Keratinocyte (primary cell): ENCODE data around the gene CLBA1. TPM values are rescaled to one million over a fixed set of nuclear protein-coding genes. Genes with fewer than 3 reads are reported as not detected.
"Not testable (repeated sequence)": the region's sequence is repeated elsewhere in the genome, so short reads cannot be mapped to it uniquely, and the experiment has no call there.

Source experiments
- DNase-seq: peaks from one replicate; pipeline ENCODE4 v3.0.0-alpha.2; 2011; ENCODE audit warnings: low read depth, missing footprints, low spot score
- FAIRE-seq: peaks from 2 replicates; lab custom pipeline; 2011; peaks lifted over from hg19 to GRCh38; lab: Jason Lieb, UNC
- H2AFZ ChIP-seq: 2 replicates; pipeline ENCODE4 v1.6.0; 2012; ENCODE audit warnings: low read length, control low read depth, inconsistent platforms; ENCODE audit not compliant: control insufficient read depth
- H3K27ac ChIP-seq: 2 replicates; pipeline ENCODE4 v1.5.1; 2011; ENCODE audit warnings: low read length; ENCODE audit not compliant: control insufficient read depth, insufficient read depth
- H3K27me3 ChIP-seq: 3 replicates; pipeline ENCODE4 v1.6.0; 2011; ENCODE audit warnings: low read length; ENCODE audit not compliant: control insufficient read depth, insufficient read depth; ENCODE audit errors: extremely low read depth
- H3K36me3 ChIP-seq, 2 experiments: 2 replicates in 1 of 2; 3 replicates in 1 of 2; pipeline ENCODE4 v1.5.1; 2011; ENCODE audit warnings: low read length in 2 of 2, mild to moderate bottlenecking in 1 of 2; ENCODE audit not compliant: control insufficient read depth in 2 of 2, insufficient read depth in 2 of 2; ENCODE audit errors: extremely low read depth in 1 of 2
- H3K4me1 ChIP-seq: 3 replicates; pipeline ENCODE4 v1.5.1; 2011; ENCODE audit warnings: low read length; ENCODE audit not compliant: control insufficient read depth, insufficient read depth; ENCODE audit errors: extremely low read depth
- H3K4me2 ChIP-seq: 3 replicates; pipeline ENCODE4 v1.6.0; 2011; ENCODE audit warnings: low read depth, low read length; ENCODE audit not compliant: control insufficient read depth, insufficient read depth; ENCODE audit errors: extremely low read depth
- H3K4me3 ChIP-seq, 3 experiments: fragments of 200-600 bp in 1 of 3; sonication (generic) in 1 of 3; 2 replicates in 2 of 3; 3 replicates in 1 of 3; pipeline ENCODE4 v1.5.1; 2011 to 2016; ENCODE audit warnings: low read length in 3 of 3, mild to moderate bottlenecking in 3 of 3, control low read depth in 2 of 3, inconsistent platforms in 1 of 3, low read depth in 1 of 3, mixed read lengths in 1 of 3, mixed run types in 1 of 3, moderate library complexity in 1 of 3; ENCODE audit not compliant: control insufficient read depth in 2 of 3, insufficient read depth in 2 of 3; ENCODE audit errors: extremely low read depth in 1 of 3
- H3K79me2 ChIP-seq: 2 replicates; pipeline ENCODE4 v1.6.0; 2012; ENCODE audit warnings: low read length; ENCODE audit not compliant: control insufficient read depth, insufficient read depth
- H3K9ac ChIP-seq: 3 replicates; pipeline ENCODE4 v1.6.0; 2011; ENCODE audit warnings: low read length; ENCODE audit not compliant: control insufficient read depth, insufficient read depth; ENCODE audit errors: extremely low read depth
- H3K9me1 ChIP-seq: 3 replicates; pipeline ENCODE4 v1.6.0; 2011; ENCODE audit warnings: low read length; ENCODE audit not compliant: control insufficient read depth, insufficient read depth; ENCODE audit errors: extremely low read depth
- H3K9me3 ChIP-seq: 2 replicates; pipeline ENCODE4 v1.5.1; 2012; ENCODE audit warnings: low read depth, low read length; ENCODE audit not compliant: control insufficient read depth
- H4K20me1 ChIP-seq: 3 replicates; pipeline ENCODE4 v1.6.0; 2011; ENCODE audit warnings: low read length; ENCODE audit not compliant: control insufficient read depth, insufficient read depth; ENCODE audit errors: extremely low read depth
- dilution Hi-C: fragments of 300-500 bp; cut with MboI; formaldehyde crosslinking; loops from one replicate; pipeline ENCODE4 v1.7.0; 2020; ENCODE audit warnings: low sequenced_read_pairs; ENCODE audit not compliant: extremely low pct_ligation_motif_present
- polyA plus RNA-seq, 5 experiments: library from polyadenylated mRNA; depleted of rRNA in 3 of 5; stranded (reverse) in 3 of 5; stranded (forward) in 1 of 5; unstranded in 1 of 5; fragments of >200 nt; gene quantifications; 1 replicate in 1 of 5; 2 replicates in 3 of 5; 3 replicates in 1 of 5; pipeline versions ENCODE4 v1.2.1 to v1.2.3, GENCODE V29; 2011 to 2012; ENCODE audit warnings: missing spikeins in 2 of 5, low read depth in 1 of 5, low replicate concordance in 1 of 5

CLBA1 gene
- polyA plus RNA-seq, 1 donor (not counting 4 experiments of a cell fraction or from before 2014, with no cell fraction given), result 8.6 TPM

GRCh38 chr14:104945266-104945665, 40.3 kb upstream of the CLBA1 start:
- H3K4me1 ChIP-seq, H2AFZ ChIP-seq, H3K4me2 ChIP-seq, H3K27ac ChIP-seq, DNase-seq, FAIRE-seq, H3K4me3 ChIP-seq, H3K27me3 ChIP-seq, dilution Hi-C loops, H3K79me2 ChIP-seq, H3K9me1 ChIP-seq, H4K20me1 ChIP-seq, H3K9ac ChIP-seq, H3K9me3 ChIP-seq: not testable (repeated sequence)
- H3K36me3 ChIP-seq, result peaks cover 14 to 32% of the 10 kb centered on the region in 2 experiments

DNA sequence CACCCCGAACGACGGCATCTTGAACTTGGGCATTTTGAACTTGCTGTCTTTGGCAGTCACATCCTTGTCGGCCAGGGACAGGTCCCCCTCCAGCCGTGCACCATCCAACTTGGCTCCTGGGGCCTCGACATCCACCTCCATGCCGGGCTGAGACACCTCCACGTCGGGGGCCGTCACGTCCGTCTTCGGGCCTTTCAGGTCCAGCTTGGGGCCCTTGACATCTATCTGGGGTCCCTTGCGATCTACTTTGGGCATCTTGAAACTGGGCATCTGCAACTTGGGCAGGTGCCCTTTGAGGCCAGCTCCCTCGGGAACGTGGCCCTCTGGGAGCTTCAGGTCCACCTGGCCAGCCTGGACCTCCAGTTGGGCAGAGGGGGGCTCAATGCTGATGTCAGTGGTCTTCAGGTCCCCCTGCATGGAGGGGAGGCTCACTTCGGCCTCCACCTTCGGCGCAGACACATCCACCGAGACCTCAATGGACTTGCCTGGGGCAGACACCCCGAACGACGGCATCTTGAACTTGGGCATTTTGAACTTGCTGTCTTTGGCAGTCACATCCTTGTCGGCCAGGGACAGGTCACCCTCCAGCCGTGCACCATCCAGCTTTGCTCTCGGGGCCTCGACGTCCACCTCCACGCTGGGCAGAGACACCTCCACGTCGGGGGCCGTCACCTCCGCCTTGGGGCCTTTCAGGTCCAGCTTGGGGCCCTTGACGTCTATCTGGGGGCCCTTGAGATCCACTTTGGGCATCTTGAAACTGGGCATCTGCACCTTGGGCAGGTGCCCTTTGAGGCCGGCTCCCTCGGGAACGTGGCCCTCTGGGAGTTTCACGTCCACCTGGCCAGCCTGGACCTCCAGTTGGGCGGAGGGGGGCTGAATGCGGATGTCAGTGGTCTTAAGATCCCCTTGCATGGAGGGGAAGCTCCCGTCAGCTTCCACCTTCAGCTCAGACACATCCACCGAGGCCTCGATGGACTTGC, 39.3 kb upstream of the CLBA1 start:
- H3K9me1 ChIP-seq, H4K20me1 ChIP-seq, H3K4me1 ChIP-seq, H3K79me2 ChIP-seq, H3K4me3 ChIP-seq, H3K4me2 ChIP-seq, H3K9ac ChIP-seq, H3K27me3 ChIP-seq, H2AFZ ChIP-seq, dilution Hi-C loops, FAIRE-seq, H3K27ac ChIP-seq, H3K9me3 ChIP-seq, DNase-seq: not testable (repeated sequence)
- peaks cover 10 to 25% of the 10 kb centered on the region in 2 experiments for H3K36me3 ChIP-seq

- H3K27ac ChIP-seq, FAIRE-seq, dilution Hi-C loops, H4K20me1 ChIP-seq, H3K4me3 ChIP-seq, H3K4me1 ChIP-seq, H3K27me3 ChIP-seq, H3K4me2 ChIP-seq, H3K9me1 ChIP-seq, DNase-seq, H3K9ac ChIP-seq, H3K9me3 ChIP-seq, H3K79me2 ChIP-seq, H2AFZ ChIP-seq: not testable (repeated sequence)
- peaks cover 1 to 21% of the 10 kb centered on the region in 2 experiments for H3K36me3 ChIP-seq
Observed at GRCh38 chr14:104947201-104947600, 38.4 kb upstream of the CLBA1 start.

DNA sequence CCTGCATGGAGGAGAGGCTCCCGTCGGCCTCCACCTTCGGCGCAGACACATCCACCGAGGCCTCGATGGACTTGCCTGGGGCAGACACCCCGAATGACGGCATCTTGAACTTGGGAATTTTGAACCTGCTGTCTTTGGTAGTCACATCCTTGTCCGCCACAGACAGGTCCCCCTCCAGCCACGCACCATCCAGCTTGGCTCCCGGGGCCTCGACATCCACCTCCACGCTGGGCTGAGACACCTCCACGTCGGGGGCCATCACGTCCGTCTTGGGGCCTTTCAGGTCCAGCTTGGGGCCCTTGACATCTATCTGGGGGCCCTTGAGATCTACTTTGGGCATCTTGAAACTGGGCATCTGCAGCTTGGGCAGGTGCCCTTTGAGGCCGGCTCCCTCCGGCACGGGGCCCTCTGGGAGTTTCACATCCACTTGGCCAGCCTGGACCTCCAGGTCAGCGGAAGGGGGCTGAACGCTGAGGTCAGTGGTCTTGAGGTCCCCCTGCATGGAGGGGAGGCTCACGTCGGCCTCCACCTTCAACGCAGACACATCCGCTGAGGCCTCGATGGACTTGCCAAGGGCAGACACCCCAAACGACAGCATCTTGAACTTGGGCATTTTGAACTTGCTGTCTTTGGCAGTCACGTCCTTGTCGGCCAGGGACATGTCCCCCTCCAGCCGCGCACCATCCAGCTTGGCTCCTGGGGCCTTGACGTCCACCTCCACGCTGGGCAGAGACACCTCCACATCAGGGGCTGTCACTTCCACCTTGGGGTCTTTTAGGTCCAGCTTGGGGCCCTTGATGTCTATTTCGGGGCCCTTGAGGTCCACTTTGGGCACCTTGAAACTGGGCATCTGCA, 37.5 kb upstream of the CLBA1 start:
- H3K9me3 ChIP-seq, DNase-seq, H4K20me1 ChIP-seq, H3K27ac ChIP-seq, H3K79me2 ChIP-seq, H3K4me3 ChIP-seq, H2AFZ ChIP-seq, H3K4me2 ChIP-seq, H3K9me1 ChIP-seq, H3K9ac ChIP-seq, H3K4me1 ChIP-seq, dilution Hi-C loops, H3K27me3 ChIP-seq, FAIRE-seq: not testable (repeated sequence)
- peaks cover 1 to 19% of the 10 kb centered on the region in 2 experiments for H3K36me3 ChIP-seq
